H1 (cell line): ENCODE measurements around the gene ZNF423.
A peak's percentile ranks its signal among the peaks of the same experiment; 100 is the strongest.

ENCODE experiments used
- CEBPB ChIP-seq: IDR thresholded peaks from 2 replicates; pipeline ENCODE4 v1.6.1; 2012; ENCODE audit warnings: low read depth, low read length
- POLR2A ChIP-seq, 2 experiments: IDR thresholded peaks; 1 replicate in 1 of 2; 2 replicates in 1 of 2; pipeline ENCODE4 v1.6.1; 2011; ENCODE audit warnings: low read depth in 2 of 2, low read length in 2 of 2, mild to moderate bottlenecking in 2 of 2; ENCODE audit errors: control extremely low read depth in 1 of 2
- SIN3A ChIP-seq, 2 experiments: IDR thresholded peaks in 1 of 2; conservative IDR thresholded peaks in 1 of 2; 2 replicates each; pipeline ENCODE4 v1.6.1; 2011 to 2012; ENCODE audit warnings: low read length in 2 of 2, improper control_type of control experiment in 1 of 2, low read depth in 1 of 2, mild to moderate bottlenecking in 1 of 2
- SP1 ChIP-seq: IDR thresholded peaks from 2 replicates; pipeline ENCODE4 v1.6.1; 2011; ENCODE audit warnings: low read depth, low read length
- TEAD4 ChIP-seq: IDR thresholded peaks from 2 replicates; pipeline ENCODE4 v1.6.1; 2012; ENCODE audit warnings: low read depth, low read length, inconsistent platforms, mixed read lengths
- ZNF274 ChIP-seq: IDR thresholded peaks from 2 replicates; pipeline ENCODE4 v1.7.0; 2012; ENCODE audit warnings: low read length, borderline replicate concordance; ENCODE audit errors: extremely low read depth
- TF ChIP-seq, protein P1 (sequence below), 3 experiments: IDR thresholded peaks; 1 replicate in 2 of 3; 2 replicates in 1 of 3; pipeline versions ENCODE4 v1.5.1 to v1.6.1; 2011; ENCODE audit warnings: low read length in 3 of 3, mild to moderate bottlenecking in 3 of 3, inconsistent platforms in 2 of 3, low read depth in 1 of 3, moderate library complexity in 1 of 3; ENCODE audit not compliant: insufficient read depth in 1 of 3; ENCODE audit errors: control extremely low read depth in 1 of 3

DNA sequence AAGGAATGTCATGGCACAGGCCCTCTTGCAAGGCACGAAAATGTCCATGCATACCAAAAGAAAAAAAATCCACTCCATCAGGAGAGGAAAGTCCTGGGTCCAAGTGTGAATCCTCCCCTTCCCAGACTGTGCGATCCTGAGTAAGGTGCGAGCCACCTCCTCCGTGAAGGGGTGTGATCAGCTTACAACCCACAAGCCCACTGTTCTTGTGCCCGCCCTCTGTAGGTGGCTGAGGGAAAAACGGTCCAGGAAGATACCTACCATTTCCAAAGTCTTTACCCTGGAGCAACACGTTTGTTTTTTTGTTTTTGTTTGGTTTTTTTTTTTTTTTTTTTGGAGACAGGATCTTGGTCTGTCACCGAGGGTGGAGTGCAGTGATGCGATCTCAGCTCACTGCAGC lies 116.5 kb downstream of the ZNF423 start:
- no peak for TF ChIP-seq SP1
- TF ChIP-seq, protein P1, sequence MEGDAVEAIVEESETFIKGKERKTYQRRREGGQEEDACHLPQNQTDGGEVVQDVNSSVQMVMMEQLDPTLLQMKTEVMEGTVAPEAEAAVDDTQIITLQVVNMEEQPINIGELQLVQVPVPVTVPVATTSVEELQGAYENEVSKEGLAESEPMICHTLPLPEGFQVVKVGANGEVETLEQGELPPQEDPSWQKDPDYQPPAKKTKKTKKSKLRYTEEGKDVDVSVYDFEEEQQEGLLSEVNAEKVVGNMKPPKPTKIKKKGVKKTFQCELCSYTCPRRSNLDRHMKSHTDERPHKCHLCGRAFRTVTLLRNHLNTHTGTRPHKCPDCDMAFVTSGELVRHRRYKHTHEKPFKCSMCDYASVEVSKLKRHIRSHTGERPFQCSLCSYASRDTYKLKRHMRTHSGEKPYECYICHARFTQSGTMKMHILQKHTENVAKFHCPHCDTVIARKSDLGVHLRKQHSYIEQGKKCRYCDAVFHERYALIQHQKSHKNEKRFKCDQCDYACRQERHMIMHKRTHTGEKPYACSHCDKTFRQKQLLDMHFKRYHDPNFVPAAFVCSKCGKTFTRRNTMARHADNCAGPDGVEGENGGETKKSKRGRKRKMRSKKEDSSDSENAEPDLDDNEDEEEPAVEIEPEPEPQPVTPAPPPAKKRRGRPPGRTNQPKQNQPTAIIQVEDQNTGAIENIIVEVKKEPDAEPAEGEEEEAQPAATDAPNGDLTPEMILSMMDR (IDR thresholded peaks at IDR 0.05; ENCODE audit: control extremely low read depth in 1 of 3, insufficient read depth in 1 of 3, low read depth in 1 of 3, low read length in 3 of 3): peak; percentile 52 to 74 (median 61)
- TF ChIP-seq TEAD4: no peak
- TF ChIP-seq CEBPB: no peak
- TF ChIP-seq ZNF274: no peak
- no peak for TF ChIP-seq POLR2A (IDR thresholded peaks at IDR 0.05; ENCODE audit: control extremely low read depth in 1 of 2, low read depth in 2 of 2, low read length in 2 of 2)
- TF ChIP-seq SIN3A (conservative IDR thresholded peaks at IDR 0.05 in 1 of 2, IDR thresholded peaks at IDR 0.05 in 1 of 2; ENCODE audit: low read depth in 1 of 2, low read length in 2 of 2): no peak
